HG03039 (cell line): ENCODE data around the gene PCDHB9.
"Not testable (repeated sequence)": the region's sequence is repeated elsewhere in the genome, so short reads cannot be mapped to it uniquely, and the experiment has no call there.

ENCODE experiments used
- ATAC-seq: cut with Tn5 transposase; IDR thresholded peaks from one replicate; pipeline ENCODE4 v1.9.1; 2021; ENCODE audit warnings: mild to moderate bottlenecking, moderate library complexity; ENCODE audit not compliant: unreplicated experiment

Gene PCDHB9

GRCh38 chr5:141184117-141184855 is 2.7 kb upstream of the PCDHB9 start:
- ATAC-seq, result not testable (repeated sequence)

- not testable (repeated sequence) for ATAC-seq
Measured at GRCh38 chr5:141188682-141189081, 1.7 kb downstream of the PCDHB9 start.

- not testable (repeated sequence) for ATAC-seq
Measured at GRCh38 chr5:141189131-141189530, 2.2 kb downstream of the PCDHB9 start.

- no peak for ATAC-seq
Measured at GRCh38 chr5:141192110-141192725, 5.3 kb downstream of the PCDHB9 start, which contains the start of gene PCDHB10. Gene PCDHB10 (plus strand): TSS chr5:141192353. CDS start chr5:141192553, 200 bp downstream.

- not testable (repeated sequence) for ATAC-seq
Measured at GRCh38 chr5:141194332-141194731, 7.4 kb downstream of the PCDHB9 start.

GRCh38 chr5:141196363-141196762 is 9.4 kb downstream of the PCDHB9 start:
- ATAC-seq, result no peak

- ATAC-seq, result no peak
Measured at GRCh38 chr5:141199359-141200235, 12.6 kb downstream of the PCDHB9 start, which contains the start of gene PCDHB11. Gene PCDHB11 (plus strand): TSS chr5:141199627. CDS start chr5:141199775, 148 bp downstream.

- not testable (repeated sequence) for ATAC-seq
Measured at GRCh38 chr5:141201126-141201525, 14.2 kb downstream of the PCDHB9 start.

- ATAC-seq, result not testable (repeated sequence)
Measured at GRCh38 chr5:141201646-141202045, 14.7 kb downstream of the PCDHB9 start.

- ATAC-seq, result no peak
Measured at GRCh38 chr5:141208478-141208877, 21.5 kb downstream of the PCDHB9 start, which contains the start of gene PCDHB12. Gene PCDHB12 (plus strand): TSS chr5:141208719. CDS start chr5:141208908, 189 bp downstream.

- ATAC-seq, result not testable (repeated sequence)
Measured at GRCh38 chr5:141210281-141210680, 23.3 kb downstream of the PCDHB9 start.

GRCh38 chr5:141210849-141211248 is 23.9 kb downstream of the PCDHB9 start:
- not testable (repeated sequence) for ATAC-seq

- not testable (repeated sequence) for ATAC-seq
Measured at GRCh38 chr5:141213656-141214339, 26.8 kb downstream of the PCDHB9 start, which contains the start of gene PCDHB13. Gene PCDHB13 (plus strand): TSS chr5:141213919. CDS start chr5:141214124, 205 bp downstream.

- not testable (repeated sequence) for ATAC-seq
Measured at GRCh38 chr5:141214583-141214982, 27.6 kb downstream of the PCDHB9 start.

- not testable (repeated sequence) for ATAC-seq
Measured at GRCh38 chr5:141215504-141215903, 28.5 kb downstream of the PCDHB9 start.

GRCh38 chr5:141216035-141216434 is 29.1 kb downstream of the PCDHB9 start:
- not testable (repeated sequence) for ATAC-seq

- ATAC-seq, result no peak
Measured at GRCh38 chr5:141223112-141223783, 36.3 kb downstream of the PCDHB9 start, which contains the start of gene PCDHB14. Gene PCDHB14 (plus strand): TSS chr5:141223343. CDS start chr5:141223506, 163 bp downstream.

- not testable (repeated sequence) for ATAC-seq
Measured at GRCh38 chr5:141224844-141225243, 37.9 kb downstream of the PCDHB9 start.

- ATAC-seq, result not testable (repeated sequence)
Measured at GRCh38 chr5:141225421-141225820, 38.5 kb downstream of the PCDHB9 start.
